ENCODE data around the gene CHST1. TPM values are rescaled to one million over a fixed set of nuclear protein-coding genes. Genes with fewer than 3 reads are reported as not detected.
A peak's percentile ranks its signal among the peaks of the same experiment; 100 is the strongest.

The CHST1 gene
- total RNA-seq, 1 donor, result 0.09 TPM

- no peak for DNase-seq (ENCODE audit: low read depth)
- H3K4me3 ChIP-seq (ENCODE audit: low read depth, low read length), result no peak overlapping the region
- TF ChIP-seq CTCF (IDR thresholded peaks at IDR 0.05; ENCODE audit: insufficient read depth, low read length), result no peak
These were observed 4.5 kb downstream of the CHST1 start for GRCh38 chr11:45660729-45661438.

GRCh38 chr11:45659818-45660160, 5.6 kb downstream of the CHST1 start:
- H3K4me3 ChIP-seq (ENCODE audit: low read depth, low read length), result no peak overlapping the region
- DNase-seq (ENCODE audit: low read depth), result no peak
- no peak for TF ChIP-seq CTCF (IDR thresholded peaks at IDR 0.05; ENCODE audit: insufficient read depth, low read length)

- TF ChIP-seq CTCF (IDR thresholded peaks at IDR 0.05; ENCODE audit: insufficient read depth, low read length), result no peak
- no peak for DNase-seq (ENCODE audit: low read depth)
- H3K4me3 ChIP-seq (ENCODE audit: low read depth, low read length), result no peak overlapping the region
These were observed 6.2 kb downstream of the CHST1 start for GRCh38 chr11:45659031-45659817.

- H3K4me3 ChIP-seq (ENCODE audit: low read depth, low read length), result no peak overlapping the region
- DNase-seq (ENCODE audit: low read depth), result peak; percentile 20
- no peak for TF ChIP-seq CTCF (IDR thresholded peaks at IDR 0.05; ENCODE audit: insufficient read depth, low read length)
These were observed 7.0 kb downstream of the CHST1 start for GRCh38 chr11:45658292-45658991.

- H3K4me3 ChIP-seq (ENCODE audit: low read depth, low read length), result no peak overlapping the region
- DNase-seq (ENCODE audit: low read depth), result no peak
- TF ChIP-seq CTCF (IDR thresholded peaks at IDR 0.05; ENCODE audit: insufficient read depth, low read length), result no peak
These were observed 7.7 kb downstream of the CHST1 start for GRCh38 chr11:45657496-45658260.

- DNase-seq (ENCODE audit: low read depth), result no peak
- no peak overlapping the region for H3K4me3 ChIP-seq (ENCODE audit: low read depth, low read length)
- no peak for TF ChIP-seq CTCF (IDR thresholded peaks at IDR 0.05; ENCODE audit: insufficient read depth, low read length)
These were observed 9.6 kb downstream of the CHST1 start for GRCh38 chr11:45655831-45656230.
